ENCODE data around the gene COMMD9.
A peak's percentile ranks its signal among the peaks of the same experiment; 100 is the strongest.

COMMD9 gene

DNA sequence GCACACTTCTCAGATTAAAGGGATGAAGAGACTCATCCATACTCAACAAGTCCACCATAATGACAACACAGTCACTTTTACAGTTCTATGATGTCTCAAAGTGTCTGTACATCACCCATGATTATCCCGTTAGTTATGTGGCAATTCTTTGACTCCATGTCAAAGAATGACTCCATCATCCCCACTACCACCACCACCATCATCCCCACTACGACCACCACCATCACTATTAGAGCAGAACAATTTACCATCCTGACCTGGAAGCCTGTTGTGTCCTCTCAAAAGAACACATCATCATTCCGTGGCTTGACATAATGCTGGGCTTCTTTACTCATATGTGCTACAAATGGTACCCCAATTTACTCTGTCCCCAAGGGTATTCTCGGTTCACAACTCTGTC lies 20.6 kb upstream of the COMMD9 start:
- DNase-seq (ENCODE audit: extremely low read depth, low read depth): no peak
- no peak for TF ChIP-seq CTCF (IDR thresholded peaks at IDR 0.05; ENCODE audit: low read depth, low read length, missing control alignments)

DNA sequence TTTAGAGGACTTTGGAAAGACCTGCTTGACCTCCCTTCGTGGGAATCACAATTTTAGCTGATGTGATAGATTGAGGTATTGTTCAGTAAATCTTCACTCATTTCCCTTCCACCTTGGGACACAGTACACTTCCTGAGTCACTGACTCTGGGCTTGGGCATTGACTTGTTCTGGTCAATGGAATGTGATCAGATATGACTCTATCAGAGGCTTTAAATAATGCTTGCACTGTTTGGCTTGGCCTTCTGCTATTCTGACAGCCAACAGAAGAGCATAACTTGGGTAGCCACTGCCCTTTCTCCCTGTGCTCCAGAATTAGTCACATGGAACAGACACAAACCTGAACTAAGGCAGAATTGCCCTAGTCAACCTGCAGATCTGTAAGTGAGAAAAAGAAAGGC lies 19.4 kb upstream of the COMMD9 start:
- DNase-seq (ENCODE audit: extremely low read depth, low read depth): no peak
- no peak for TF ChIP-seq CTCF (IDR thresholded peaks at IDR 0.05; ENCODE audit: low read depth, low read length, missing control alignments)

More for the DNA sequence above, 20.6 kb upstream of the COMMD9 start:
- H3K4me3 ChIP-seq (replicated peaks; ENCODE audit: low read depth, low read length): no peak overlapping the region

GRCh38 chr11:36306888-36307287 lies 17.7 kb upstream of the COMMD9 start:
- DNase-seq (ENCODE audit: extremely low read depth, low read depth): no peak
- no peak overlapping the region for H3K4me3 ChIP-seq (replicated peaks; ENCODE audit: low read depth, low read length)
- peak; percentile 55 for TF ChIP-seq CTCF (IDR thresholded peaks at IDR 0.05; ENCODE audit: low read depth, low read length, missing control alignments)

More for the DNA sequence above, 19.4 kb upstream of the COMMD9 start:
- H3K4me3 ChIP-seq (replicated peaks; ENCODE audit: low read depth, low read length): no peak overlapping the region

DNA sequence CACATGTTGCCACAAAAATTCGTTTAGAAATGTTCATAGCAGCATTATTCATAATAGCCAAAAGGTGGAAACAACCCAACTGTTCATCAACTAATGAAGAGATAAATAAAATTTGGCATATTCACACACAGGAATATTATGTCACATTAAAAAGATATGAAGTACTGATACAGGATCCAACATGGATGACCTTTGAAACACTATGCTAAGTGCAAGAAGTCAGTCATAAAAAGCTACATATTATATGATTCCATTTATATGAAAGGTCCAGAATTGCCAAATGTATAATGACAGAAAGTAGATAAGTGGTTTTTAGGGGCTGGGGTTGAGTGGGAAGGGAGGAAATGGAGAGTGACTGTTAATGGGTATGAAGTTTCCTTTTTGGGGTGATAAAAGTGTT lies 15.8 kb upstream of the COMMD9 start:
- no peak for DNase-seq (ENCODE audit: extremely low read depth, low read depth)
- no peak overlapping the region for H3K4me3 ChIP-seq (replicated peaks; ENCODE audit: low read depth, low read length)
- TF ChIP-seq CTCF (IDR thresholded peaks at IDR 0.05; ENCODE audit: low read depth, low read length, missing control alignments): no peak

GRCh38 chr11:36304351-36304750 lies 15.1 kb upstream of the COMMD9 start:
- DNase-seq (ENCODE audit: extremely low read depth, low read depth): no peak
- no peak overlapping the region for H3K4me3 ChIP-seq (replicated peaks; ENCODE audit: low read depth, low read length)
- TF ChIP-seq CTCF (IDR thresholded peaks at IDR 0.05; ENCODE audit: low read depth, low read length, missing control alignments): no peak

- no peak for DNase-seq (ENCODE audit: extremely low read depth, low read depth)
- H3K4me3 ChIP-seq (replicated peaks; ENCODE audit: low read depth, low read length): no peak overlapping the region
- TF ChIP-seq CTCF (IDR thresholded peaks at IDR 0.05; ENCODE audit: low read depth, low read length, missing control alignments): no peak
Observed at GRCh38 chr11:36300650-36301049, 11.4 kb upstream of the COMMD9 start.

DNA sequence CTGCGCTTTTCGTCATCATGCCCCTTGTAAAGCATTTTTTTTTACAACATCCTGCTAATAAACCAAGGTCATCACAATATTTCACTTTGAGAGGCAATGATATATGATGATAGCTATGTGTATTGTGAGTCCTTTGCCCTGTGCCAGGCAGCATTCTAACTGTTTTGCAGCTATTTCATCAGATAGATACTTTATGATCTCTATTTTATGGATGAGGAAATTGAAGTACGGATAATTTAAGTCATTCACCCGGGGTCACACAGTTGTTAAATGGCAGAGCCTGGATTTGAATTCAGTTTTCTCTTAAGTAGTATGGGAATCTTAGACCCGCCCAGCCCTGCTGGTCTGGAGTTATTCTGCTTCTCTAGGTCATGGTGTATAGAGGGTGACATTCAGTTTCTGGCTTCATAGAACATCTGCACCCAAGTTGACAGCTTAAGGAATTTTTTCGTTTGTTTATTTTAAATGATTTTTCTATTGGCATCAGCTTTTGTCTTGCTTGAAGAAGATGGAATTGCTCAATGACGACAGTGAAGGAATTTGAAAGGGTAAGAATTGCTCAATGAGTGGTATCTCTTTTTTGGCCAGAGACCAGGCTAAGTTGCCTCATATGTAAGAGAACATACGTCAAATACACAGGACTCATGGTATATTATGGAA lies 7.8 kb upstream of the COMMD9 start:
- no peak for DNase-seq (ENCODE audit: extremely low read depth, low read depth)
- no peak for TF ChIP-seq CTCF (IDR thresholded peaks at IDR 0.05; ENCODE audit: low read depth, low read length, missing control alignments)
- no peak overlapping the region for H3K4me3 ChIP-seq (replicated peaks; ENCODE audit: low read depth, low read length)

All from HFF-Myc (cell line).